H9 (cell line): Measurements from ENCODE around the gene MEF2A. TPM values are rescaled to one million over a fixed set of nuclear protein-coding genes. Genes with fewer than 3 reads are reported as not detected.

Experiments
- DNase-seq: peaks from one replicate; pipeline ENCODE4 v3.0.0-alpha.2; 2017
- H2AFZ ChIP-seq: one replicate; pipeline ENCODE4 v1.6.1; 2013; ENCODE audit warnings: mild to moderate bottlenecking, low read length, control low read depth, moderate library complexity
- H2AK5ac ChIP-seq: 2 replicates; pipeline ENCODE4 v1.6.1; 2013; ENCODE audit warnings: low read length, control low read depth, mixed read lengths; ENCODE audit not compliant: insufficient read length
- H2BK120ac ChIP-seq: one replicate; pipeline ENCODE4 v1.6.1; 2013; ENCODE audit warnings: low read depth, mild to moderate bottlenecking, low read length, control low read depth, inconsistent platforms; ENCODE audit not compliant: poor library complexity, severe bottlenecking
- H2BK12ac ChIP-seq: 2 replicates; pipeline ENCODE4 v1.6.1; 2013; ENCODE audit warnings: low read length, control low read depth, mixed read lengths, low read depth; ENCODE audit not compliant: insufficient read length
- H2BK15ac ChIP-seq: 2 replicates; pipeline ENCODE4 v1.6.1; 2013; ENCODE audit warnings: low read depth, low read length, control low read depth
- H2BK20ac ChIP-seq: one replicate; pipeline ENCODE4 v1.6.1; 2013; ENCODE audit warnings: low read depth, mild to moderate bottlenecking, low read length, control low read depth, inconsistent platforms; ENCODE audit not compliant: poor library complexity, severe bottlenecking
- H2BK5ac ChIP-seq: 2 replicates; pipeline ENCODE4 v1.6.1; 2013; ENCODE audit warnings: low read length, control low read depth, mixed read lengths; ENCODE audit not compliant: insufficient read length
- H3K14ac ChIP-seq: 2 replicates; pipeline ENCODE4 v1.6.1; 2013; ENCODE audit warnings: low read length, control low read depth; ENCODE audit not compliant: insufficient read depth
- H3K18ac ChIP-seq: 2 replicates; pipeline ENCODE4 v1.6.1; 2013; ENCODE audit warnings: low read depth, mild to moderate bottlenecking, mixed read lengths, low read length, control low read depth; ENCODE audit not compliant: insufficient read length
- H3K23ac ChIP-seq: 2 replicates; pipeline ENCODE4 v1.6.1; 2013; ENCODE audit warnings: low read length, control low read depth, mixed read lengths, low read depth; ENCODE audit not compliant: insufficient read length
- H3K23me2 ChIP-seq: 2 replicates; pipeline ENCODE4 v1.6.1; 2013; ENCODE audit warnings: low read depth, mild to moderate bottlenecking, mixed read lengths, low read length, control low read depth; ENCODE audit not compliant: insufficient read length, poor library complexity, severe bottlenecking
- H3K27ac ChIP-seq: 2 replicates; pipeline ENCODE4 v1.5.1; 2013; ENCODE audit warnings: low read length, control low read depth, mixed read lengths, low read depth; ENCODE audit not compliant: insufficient read length
- H3K27me3 ChIP-seq: 2 replicates; pipeline ENCODE4 v1.6.1; 2013; ENCODE audit warnings: low read length, control low read depth, inconsistent platforms; ENCODE audit not compliant: insufficient read depth
- H3K4ac ChIP-seq: 2 replicates; pipeline ENCODE4 v1.6.1; 2013; ENCODE audit warnings: low read depth, mild to moderate bottlenecking, control low read depth, inconsistent platforms, low read length, moderate library complexity
- H3K4me1 ChIP-seq: 2 replicates; pipeline ENCODE4 v1.6.1; 2013; ENCODE audit warnings: low read length, control low read depth, inconsistent platforms; ENCODE audit not compliant: insufficient read depth
- H3K4me2 ChIP-seq: 2 replicates; pipeline ENCODE4 v1.6.1; 2013; ENCODE audit warnings: low read length, control low read depth, mixed read lengths; ENCODE audit not compliant: insufficient read length, insufficient read depth
- H3K56ac ChIP-seq: 2 replicates; pipeline ENCODE4 v1.6.1; 2013; ENCODE audit warnings: low read depth, mild to moderate bottlenecking, mixed read lengths, low read length, control low read depth; ENCODE audit not compliant: insufficient read length
- H3K79me1 ChIP-seq: 2 replicates; pipeline ENCODE4 v1.6.1; 2013; ENCODE audit warnings: low read depth, mild to moderate bottlenecking, moderate library complexity, low read length, control low read depth, inconsistent platforms; ENCODE audit not compliant: insufficient read depth, poor library complexity, severe bottlenecking
- H3K79me2 ChIP-seq: 2 replicates; pipeline ENCODE4 v1.6.1; 2013; ENCODE audit warnings: low read length, control low read depth, inconsistent platforms; ENCODE audit not compliant: insufficient read depth
- H3K9ac ChIP-seq: 2 replicates; pipeline ENCODE4 v1.6.1; 2013; ENCODE audit warnings: low read length, control low read depth, mixed read lengths; ENCODE audit not compliant: insufficient read length; ENCODE audit errors: extremely low read depth
- H3K9me3 ChIP-seq: one replicate; pipeline ENCODE4 v1.6.1; 2013; ENCODE audit warnings: low read depth, low read length, inconsistent platforms; ENCODE audit not compliant: control insufficient read depth
- H3T11ph ChIP-seq: one replicate; pipeline ENCODE4 v1.6.1; 2013; ENCODE audit warnings: mild to moderate bottlenecking, low read length, control low read depth, inconsistent platforms
- H4K20me1 ChIP-seq: one replicate; pipeline ENCODE4 v1.6.1; 2013; ENCODE audit not compliant: control insufficient read depth, insufficient read length, insufficient read depth
- H4K5ac ChIP-seq: 2 replicates; pipeline ENCODE4 v1.6.1; 2013; ENCODE audit warnings: low read depth, mild to moderate bottlenecking, mixed read lengths, low read length, control low read depth; ENCODE audit not compliant: insufficient read length
- H4K8ac ChIP-seq: replicated peaks from 2 replicates; pipeline ENCODE4 v1.6.1; 2013; ENCODE audit warnings: low read length, control low read depth, mixed read lengths, low read depth; ENCODE audit not compliant: insufficient read length
- H4K91ac ChIP-seq: 2 replicates; pipeline ENCODE4 v1.6.1; 2013; ENCODE audit warnings: low read depth, mild to moderate bottlenecking, moderate library complexity, mixed read lengths, low read length, control low read depth; ENCODE audit not compliant: insufficient read length
- H3K27ac Mint-ChIP-seq, 3 experiments: 2 replicates in 2 of 3; 3 replicates in 1 of 3; pipeline ENCODE4 v1.8.0; 2020 to 2021; ENCODE audit warnings: mixed read lengths in 3 of 3, mild to moderate bottlenecking in 1 of 3, moderate library complexity in 1 of 3
- H3K27me3 Mint-ChIP-seq: 2 replicates; pipeline ENCODE4 v1.8.0; 2021; ENCODE audit warnings: low read depth, mild to moderate bottlenecking, moderate library complexity, mixed read lengths
- H3K36me3 Mint-ChIP-seq, 3 experiments: 2 replicates in 2 of 3; 3 replicates in 1 of 3; pipeline ENCODE4 v1.8.0; 2020 to 2021; ENCODE audit warnings: low read depth in 3 of 3, mixed read lengths in 3 of 3; ENCODE audit not compliant: insufficient read depth in 1 of 3
- H3K4me1 Mint-ChIP-seq, 2 experiments: 2 replicates each; pipeline ENCODE4 v1.8.0; 2020; ENCODE audit warnings: mixed read lengths in 2 of 2
- H3K4me3 Mint-ChIP-seq, 2 experiments: 2 replicates in 1 of 2; 3 replicates in 1 of 2; pipeline ENCODE4 v1.8.0; 2020 to 2021; ENCODE audit warnings: mild to moderate bottlenecking in 2 of 2, mixed read lengths in 2 of 2, moderate library complexity in 1 of 2
- H3K9me3 Mint-ChIP-seq, 2 experiments: 2 replicates in 1 of 2; 3 replicates in 1 of 2; pipeline ENCODE4 v1.8.0; 2020; ENCODE audit warnings: mild to moderate bottlenecking in 2 of 2, mixed read lengths in 2 of 2, moderate library complexity in 1 of 2
- CTCF ChIP-seq: fragments of 200-600 bp; sonication (generic); conservative IDR thresholded peaks from 3 replicates; pipeline ENCODE4 v1.8.0; 2021; ENCODE audit warnings: antibody characterized with exemption, mild to moderate bottlenecking
- WGBS: extraction: QIAGEN DNeasy Blood & Tissue Kit; methylation state at CpG from one replicate; pipeline ENCODE4 v1.1.7; 2013; ENCODE audit warnings: missing lambda C conversion rate, low lambda C conversion rate, mixed read lengths; ENCODE audit not compliant: insufficient read length; ENCODE audit errors: extremely low coverage; 5-methylcytosine and 5-hydroxymethylcytosine counted together
- total RNA-seq: library from RNA; stranded (reverse); gene quantifications from 2 replicates; pipeline ENCODE4 v1.2.1, GENCODE V29; 2021

The MEF2A gene
- total RNA-seq, 1 experiment from 2014 or later = 20.7 TPM

- Mint-ChIP-seq H3K4me1 (peaks cover 37 to 44% of the 10 kb centered on the region in 2 experiments), H3K36me3 (peaks cover 2 to 5% (median 4%) of the 10 kb centered on the region in 3 experiments; a peak in 5 of 7 replicates), H3K4me3 (no peak overlapping the region), H3K27ac (no peak overlapping the region; a peak in 1 of 7 replicates), H3K9me3 (no peaks in the 10 kb centered on the region), H3K27me3 (no peaks in the 10 kb centered on the region)
- H3K27ac ChIP-seq = no peak overlapping the region
- peaks cover 16% of the 10 kb centered on the region for H3K79me2 ChIP-seq
- no peak overlapping the region for H3K4me2 ChIP-seq
- H2BK15ac ChIP-seq = no peak overlapping the region
- H3K27me3 ChIP-seq = no peaks in the 10 kb centered on the region
- no peaks in the 10 kb centered on the region for H3K9me3 ChIP-seq
- no peaks in the 10 kb centered on the region for H4K20me1 ChIP-seq
- no peak for DNase-seq
- no peak overlapping the region for H2AFZ ChIP-seq
- H2BK20ac ChIP-seq = no peak overlapping the region
- peaks cover 6% of the 10 kb centered on the region for H3K79me1 ChIP-seq
- no peak overlapping the region for H3K4ac ChIP-seq
- no CpG with 5 or more reads among the region's 6 CpGs for WGBS
- H3K18ac ChIP-seq = no peak overlapping the region
- no peak overlapping the region for H3K56ac ChIP-seq
- H3K9ac ChIP-seq = no peak overlapping the region
- H2BK120ac ChIP-seq = no peak overlapping the region
- H2AK5ac ChIP-seq = no peak overlapping the region
- H3K23me2 ChIP-seq = no peaks in the 10 kb centered on the region
- H3K4me1 ChIP-seq = peaks cover 7% of the 10 kb centered on the region; the same call in 1 of the 2 replicates
- H3K14ac ChIP-seq = no peak overlapping the region
- H4K8ac ChIP-seq = no peak overlapping the region
- no peak overlapping the region for H2BK5ac ChIP-seq
- no peak overlapping the region for H4K91ac ChIP-seq
- no peak overlapping the region for H3T11ph ChIP-seq
- no peak for TF ChIP-seq CTCF
- no peak overlapping the region for H4K5ac ChIP-seq
- H3K23ac ChIP-seq = no peak overlapping the region
- H2BK12ac ChIP-seq = no peak overlapping the region
Observed at GRCh38 chr15:99574502-99574901, 8.7 kb downstream of the MEF2A start.
